ENCODE measurements around the gene SYNGR1. TPM values are rescaled to one million over a fixed set of nuclear protein-coding genes. Genes with fewer than 3 reads are reported as not detected.

Gene SYNGR1
- total and polyA plus RNA-seq, 2 experiments from 2014 or later, result 30.9 to 37.0 TPM

- TF ChIP-seq, protein P1, sequence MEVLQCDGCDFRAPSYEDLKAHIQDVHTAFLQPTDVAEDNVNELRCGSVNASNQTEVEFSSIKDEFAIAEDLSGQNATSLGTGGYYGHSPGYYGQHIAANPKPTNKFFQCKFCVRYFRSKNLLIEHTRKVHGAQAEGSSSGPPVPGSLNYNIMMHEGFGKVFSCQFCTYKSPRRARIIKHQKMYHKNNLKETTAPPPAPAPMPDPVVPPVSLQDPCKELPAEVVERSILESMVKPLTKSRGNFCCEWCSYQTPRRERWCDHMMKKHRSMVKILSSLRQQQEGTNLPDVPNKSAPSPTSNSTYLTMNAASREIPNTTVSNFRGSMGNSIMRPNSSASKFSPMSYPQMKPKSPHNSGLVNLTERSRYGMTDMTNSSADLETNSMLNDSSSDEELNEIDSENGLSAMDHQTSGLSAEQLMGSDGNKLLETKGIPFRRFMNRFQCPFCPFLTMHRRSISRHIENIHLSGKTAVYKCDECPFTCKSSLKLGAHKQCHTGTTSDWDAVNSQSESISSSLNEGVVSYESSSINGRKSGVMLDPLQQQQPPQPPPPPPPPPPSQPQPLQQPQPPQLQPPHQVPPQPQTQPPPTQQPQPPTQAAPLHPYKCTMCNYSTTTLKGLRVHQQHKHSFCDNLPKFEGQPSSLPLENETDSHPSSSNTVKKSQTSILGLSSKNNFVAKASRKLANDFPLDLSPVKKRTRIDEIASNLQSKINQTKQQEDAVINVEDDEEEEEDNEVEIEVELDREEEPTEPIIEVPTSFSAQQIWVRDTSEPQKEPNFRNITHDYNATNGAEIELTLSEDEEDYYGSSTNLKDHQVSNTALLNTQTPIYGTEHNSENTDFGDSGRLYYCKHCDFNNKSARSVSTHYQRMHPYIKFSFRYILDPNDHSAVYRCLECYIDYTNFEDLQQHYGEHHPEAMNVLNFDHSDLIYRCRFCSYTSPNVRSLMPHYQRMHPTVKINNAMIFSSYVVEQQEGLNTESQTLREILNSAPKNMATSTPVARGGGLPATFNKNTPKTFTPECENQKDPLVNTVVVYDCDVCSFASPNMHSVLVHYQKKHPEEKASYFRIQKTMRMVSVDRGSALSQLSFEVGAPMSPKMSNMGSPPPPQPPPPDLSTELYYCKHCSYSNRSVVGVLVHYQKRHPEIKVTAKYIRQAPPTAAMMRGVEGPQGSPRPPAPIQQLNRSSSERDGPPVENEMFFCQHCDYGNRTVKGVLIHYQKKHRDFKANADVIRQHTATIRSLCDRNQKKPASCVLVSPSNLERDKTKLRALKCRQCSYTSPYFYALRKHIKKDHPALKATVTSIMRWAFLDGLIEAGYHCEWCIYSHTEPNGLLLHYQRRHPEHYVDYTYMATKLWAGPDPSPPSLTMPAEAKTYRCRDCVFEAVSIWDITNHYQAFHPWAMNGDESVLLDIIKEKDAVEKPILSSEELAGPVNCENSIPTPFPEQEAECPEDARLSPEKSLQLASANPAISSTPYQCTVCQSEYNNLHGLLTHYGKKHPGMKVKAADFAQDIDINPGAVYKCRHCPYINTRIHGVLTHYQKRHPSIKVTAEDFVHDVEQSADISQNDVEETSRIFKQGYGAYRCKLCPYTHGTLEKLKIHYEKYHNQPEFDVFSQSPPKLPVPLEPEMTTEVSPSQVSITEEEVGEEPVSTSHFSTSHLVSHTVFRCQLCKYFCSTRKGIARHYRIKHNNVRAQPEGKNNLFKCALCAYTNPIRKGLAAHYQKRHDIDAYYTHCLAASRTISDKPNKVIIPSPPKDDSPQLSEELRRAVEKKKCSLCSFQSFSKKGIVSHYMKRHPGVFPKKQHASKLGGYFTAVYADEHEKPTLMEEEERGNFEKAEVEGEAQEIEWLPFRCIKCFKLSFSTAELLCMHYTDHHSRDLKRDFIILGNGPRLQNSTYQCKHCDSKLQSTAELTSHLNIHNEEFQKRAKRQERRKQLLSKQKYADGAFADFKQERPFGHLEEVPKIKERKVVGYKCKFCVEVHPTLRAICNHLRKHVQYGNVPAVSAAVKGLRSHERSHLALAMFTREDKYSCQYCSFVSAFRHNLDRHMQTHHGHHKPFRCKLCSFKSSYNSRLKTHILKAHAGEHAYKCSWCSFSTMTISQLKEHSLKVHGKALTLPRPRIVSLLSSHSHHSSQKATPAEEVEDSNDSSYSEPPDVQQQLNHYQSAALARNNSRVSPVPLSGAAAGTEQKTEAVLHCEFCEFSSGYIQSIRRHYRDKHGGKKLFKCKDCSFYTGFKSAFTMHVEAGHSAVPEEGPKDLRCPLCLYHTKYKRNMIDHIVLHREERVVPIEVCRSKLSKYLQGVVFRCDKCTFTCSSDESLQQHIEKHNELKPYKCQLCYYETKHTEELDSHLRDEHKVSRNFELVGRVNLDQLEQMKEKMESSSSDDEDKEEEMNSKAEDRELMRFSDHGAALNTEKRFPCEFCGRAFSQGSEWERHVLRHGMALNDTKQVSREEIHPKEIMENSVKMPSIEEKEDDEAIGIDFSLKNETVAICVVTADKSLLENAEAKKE (CRISPR knock-in tag; IDR thresholded peaks at IDR 0.05), result no peak
- TF ChIP-seq POLR2AphosphoS5 (IDR thresholded peaks at IDR 0.05; ENCODE audit: low read depth) (no peak; the same call in 1 of the 2 replicates), ZNF331 (CRISPR knock-in tag; IDR thresholded peaks at IDR 0.05; ENCODE audit: low read depth) (no peak), EZH2 (IDR thresholded peaks at IDR 0.05; ENCODE audit: low read depth, unreplicated experiment) (no peak), CREB1 (CRISPR knock-in tag; IDR thresholded peaks at IDR 0.05; ENCODE audit: low read depth) (no peak), EZH2phosphoT487 (IDR thresholded peaks at IDR 0.05; ENCODE audit: unreplicated experiment) (no peak), NANOG (IDR thresholded peaks at IDR 0.05; ENCODE audit: borderline replicate concordance) (no peak), JUNB (IDR thresholded peaks at IDR 0.05; ENCODE audit: unreplicated experiment) (no peak)
- TF ChIP-seq, protein P2, sequence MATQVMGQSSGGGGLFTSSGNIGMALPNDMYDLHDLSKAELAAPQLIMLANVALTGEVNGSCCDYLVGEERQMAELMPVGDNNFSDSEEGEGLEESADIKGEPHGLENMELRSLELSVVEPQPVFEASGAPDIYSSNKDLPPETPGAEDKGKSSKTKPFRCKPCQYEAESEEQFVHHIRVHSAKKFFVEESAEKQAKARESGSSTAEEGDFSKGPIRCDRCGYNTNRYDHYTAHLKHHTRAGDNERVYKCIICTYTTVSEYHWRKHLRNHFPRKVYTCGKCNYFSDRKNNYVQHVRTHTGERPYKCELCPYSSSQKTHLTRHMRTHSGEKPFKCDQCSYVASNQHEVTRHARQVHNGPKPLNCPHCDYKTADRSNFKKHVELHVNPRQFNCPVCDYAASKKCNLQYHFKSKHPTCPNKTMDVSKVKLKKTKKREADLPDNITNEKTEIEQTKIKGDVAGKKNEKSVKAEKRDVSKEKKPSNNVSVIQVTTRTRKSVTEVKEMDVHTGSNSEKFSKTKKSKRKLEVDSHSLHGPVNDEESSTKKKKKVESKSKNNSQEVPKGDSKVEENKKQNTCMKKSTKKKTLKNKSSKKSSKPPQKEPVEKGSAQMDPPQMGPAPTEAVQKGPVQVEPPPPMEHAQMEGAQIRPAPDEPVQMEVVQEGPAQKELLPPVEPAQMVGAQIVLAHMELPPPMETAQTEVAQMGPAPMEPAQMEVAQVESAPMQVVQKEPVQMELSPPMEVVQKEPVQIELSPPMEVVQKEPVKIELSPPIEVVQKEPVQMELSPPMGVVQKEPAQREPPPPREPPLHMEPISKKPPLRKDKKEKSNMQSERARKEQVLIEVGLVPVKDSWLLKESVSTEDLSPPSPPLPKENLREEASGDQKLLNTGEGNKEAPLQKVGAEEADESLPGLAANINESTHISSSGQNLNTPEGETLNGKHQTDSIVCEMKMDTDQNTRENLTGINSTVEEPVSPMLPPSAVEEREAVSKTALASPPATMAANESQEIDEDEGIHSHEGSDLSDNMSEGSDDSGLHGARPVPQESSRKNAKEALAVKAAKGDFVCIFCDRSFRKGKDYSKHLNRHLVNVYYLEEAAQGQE (IDR thresholded peaks at IDR 0.05; ENCODE audit: unreplicated experiment), result no peak
Observed at GRCh38 chr22:39317775-39318506, 31.9 kb upstream of the SYNGR1 start (continued).
